OCI-LY3 (cell line): Measurements from ENCODE around the gene FXYD7.

Experiments used
- H2AFZ ChIP-seq: fragments of 200-600, 300-600 bp; shearing (Covaris generic); 2 replicates; pipeline ENCODE4 v1.6.0; 2014; ENCODE audit warnings: antibody characterized with exemption, low read depth, low read length
- H3K27ac ChIP-seq: fragments of 200-600, 300-600 bp; sonication (generic); 2 replicates; pipeline ENCODE4 v1.5.1; 2014; ENCODE audit warnings: mild to moderate bottlenecking, low read length, moderate library complexity, mixed read lengths
- H3K27me3 ChIP-seq: fragments of 200-600, 300-600 bp; sonication (generic); 2 replicates; pipeline ENCODE4 v1.6.1; 2014; ENCODE audit warnings: low read depth, low read length, mixed read lengths
- H3K36me3 ChIP-seq: fragments of 200-600, 300-600 bp; sonication (generic); replicated peaks from 2 replicates; pipeline ENCODE3; 2014; ENCODE audit warnings: low read depth, low read length, mixed read lengths
- H3K4me1 ChIP-seq: fragments of 300-600, 200-600 bp; sonication (generic); 2 replicates; pipeline ENCODE4 v1.6.1; 2014; ENCODE audit warnings: low read length, mixed read lengths
- H3K4me2 ChIP-seq: fragments of 200-600, 300-600 bp; sonication (generic); 2 replicates; pipeline ENCODE4 v1.6.1; 2014; ENCODE audit warnings: low read length, mixed read lengths
- H3K4me3 ChIP-seq: fragments of 300-600, 200-600 bp; sonication (generic); 2 replicates; pipeline ENCODE4 v1.5.1; 2014; ENCODE audit warnings: antibody characterized with exemption, mild to moderate bottlenecking, low read length, moderate library complexity
- H3K79me2 ChIP-seq: fragments of 300-600, 200-600 bp; shearing (Covaris generic); 2 replicates; pipeline ENCODE4 v1.6.1; 2014; ENCODE audit warnings: mild to moderate bottlenecking, low read length, mixed read lengths
- H3K9ac ChIP-seq: fragments of 300-600, 200-600 bp; shearing (Covaris generic); 2 replicates; pipeline ENCODE4 v1.6.0; 2014; ENCODE audit warnings: mild to moderate bottlenecking, low read length, moderate library complexity
- H3K9me3 ChIP-seq: fragments of 200-600, 300-600 bp; shearing (Covaris generic); 2 replicates; pipeline ENCODE4 v1.6.1; 2014; ENCODE audit warnings: low read length, mixed read lengths; ENCODE audit not compliant: insufficient read depth
- H4K20me1 ChIP-seq: fragments of 200-600, 300-600 bp; sonication (generic); 2 replicates; pipeline ENCODE4 v1.6.1; 2016; ENCODE audit warnings: low read length, mixed read lengths; ENCODE audit not compliant: insufficient read depth
- EZH2phosphoT487 ChIP-seq: fragments of 200-600 bp; shearing (Covaris generic); IDR thresholded peaks from 2 replicates; pipeline ENCODE4 v1.6.1; 2018; ENCODE audit warnings: antibody characterized with exemption, mixed run types, low read depth
- TF ChIP-seq, protein P1 (sequence below): fragments of 200-600, 300-600 bp; sonication (generic); IDR thresholded peaks from 2 replicates; pipeline ENCODE4 v1.5.1; 2014; ENCODE audit warnings: antibody characterized with exemption, low read length, low read depth

The FXYD7 gene

GRCh38 chr19:35116072-35116801, 26.8 kb upstream of the FXYD7 start:
- no peak overlapping the region for H3K4me2 ChIP-seq
- H3K36me3 ChIP-seq: no peaks in the 10 kb centered on the region
- H4K20me1 ChIP-seq: no peaks in the 10 kb centered on the region
- peaks cover 21% of the 10 kb centered on the region for H3K27me3 ChIP-seq
- no peak overlapping the region for H3K9ac ChIP-seq
- no peak overlapping the region for H2AFZ ChIP-seq
- H3K9me3 ChIP-seq: no peaks in the 10 kb centered on the region
- H3K27ac ChIP-seq: no peak overlapping the region
- peaks cover 9% of the 10 kb centered on the region for H3K4me1 ChIP-seq
- H3K4me3 ChIP-seq: no peak overlapping the region
- no peaks in the 10 kb centered on the region for H3K79me2 ChIP-seq
- TF ChIP-seq, protein P1, sequence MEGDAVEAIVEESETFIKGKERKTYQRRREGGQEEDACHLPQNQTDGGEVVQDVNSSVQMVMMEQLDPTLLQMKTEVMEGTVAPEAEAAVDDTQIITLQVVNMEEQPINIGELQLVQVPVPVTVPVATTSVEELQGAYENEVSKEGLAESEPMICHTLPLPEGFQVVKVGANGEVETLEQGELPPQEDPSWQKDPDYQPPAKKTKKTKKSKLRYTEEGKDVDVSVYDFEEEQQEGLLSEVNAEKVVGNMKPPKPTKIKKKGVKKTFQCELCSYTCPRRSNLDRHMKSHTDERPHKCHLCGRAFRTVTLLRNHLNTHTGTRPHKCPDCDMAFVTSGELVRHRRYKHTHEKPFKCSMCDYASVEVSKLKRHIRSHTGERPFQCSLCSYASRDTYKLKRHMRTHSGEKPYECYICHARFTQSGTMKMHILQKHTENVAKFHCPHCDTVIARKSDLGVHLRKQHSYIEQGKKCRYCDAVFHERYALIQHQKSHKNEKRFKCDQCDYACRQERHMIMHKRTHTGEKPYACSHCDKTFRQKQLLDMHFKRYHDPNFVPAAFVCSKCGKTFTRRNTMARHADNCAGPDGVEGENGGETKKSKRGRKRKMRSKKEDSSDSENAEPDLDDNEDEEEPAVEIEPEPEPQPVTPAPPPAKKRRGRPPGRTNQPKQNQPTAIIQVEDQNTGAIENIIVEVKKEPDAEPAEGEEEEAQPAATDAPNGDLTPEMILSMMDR: no peak
- TF ChIP-seq EZH2phosphoT487: no peak

DNA sequence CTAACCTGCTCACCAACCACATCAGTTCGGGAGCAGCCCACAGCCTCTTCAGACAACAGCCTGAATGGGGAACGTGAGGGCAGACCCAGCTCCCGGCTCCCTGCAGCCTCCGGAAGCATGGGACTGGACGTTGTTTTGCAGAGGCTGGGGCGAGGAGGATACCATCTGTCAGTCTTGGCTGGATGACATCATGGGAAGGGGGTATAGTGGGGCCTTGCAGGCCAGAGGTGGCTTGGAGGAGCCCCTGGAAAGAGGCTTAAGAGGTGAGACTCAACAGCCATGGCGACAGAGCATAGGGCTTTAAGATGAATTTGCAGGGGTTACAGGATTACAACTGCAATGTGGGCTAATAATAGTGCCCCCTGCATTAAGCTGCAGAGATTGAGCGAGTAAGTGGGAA, 25.9 kb upstream of the FXYD7 start:
- Histone ChIP-seq H3K4me3 (no peak overlapping the region), H4K20me1 (no peaks in the 10 kb centered on the region), H3K4me1 (peaks cover 9% of the 10 kb centered on the region), H3K9me3 (no peaks in the 10 kb centered on the region), H3K79me2 (no peaks in the 10 kb centered on the region), H3K4me2 (no peak overlapping the region), H3K27me3 (peaks cover 21% of the 10 kb centered on the region), H3K9ac (no peak overlapping the region), H3K27ac (no peak overlapping the region), H3K36me3 (no peaks in the 10 kb centered on the region), H2AFZ (no peak overlapping the region)
- no peak for TF ChIP-seq EZH2phosphoT487
- TF ChIP-seq, protein P1: no peak

- TF ChIP-seq, protein P1: no peak
- Histone ChIP-seq H3K4me3 (no peak overlapping the region), H4K20me1 (no peaks in the 10 kb centered on the region), H3K36me3 (no peaks in the 10 kb centered on the region), H3K79me2 (no peaks in the 10 kb centered on the region), H3K9me3 (no peaks in the 10 kb centered on the region), H2AFZ (no peak overlapping the region), H3K9ac (no peak overlapping the region), H3K27me3 (peaks cover 21% of the 10 kb centered on the region), H3K27ac (no peak overlapping the region), H3K4me1 (peaks cover 9% of the 10 kb centered on the region), H3K4me2 (no peak overlapping the region)
These were observed 25.3 kb upstream of the FXYD7 start for GRCh38 chr19:35117799-35118198.

DNA sequence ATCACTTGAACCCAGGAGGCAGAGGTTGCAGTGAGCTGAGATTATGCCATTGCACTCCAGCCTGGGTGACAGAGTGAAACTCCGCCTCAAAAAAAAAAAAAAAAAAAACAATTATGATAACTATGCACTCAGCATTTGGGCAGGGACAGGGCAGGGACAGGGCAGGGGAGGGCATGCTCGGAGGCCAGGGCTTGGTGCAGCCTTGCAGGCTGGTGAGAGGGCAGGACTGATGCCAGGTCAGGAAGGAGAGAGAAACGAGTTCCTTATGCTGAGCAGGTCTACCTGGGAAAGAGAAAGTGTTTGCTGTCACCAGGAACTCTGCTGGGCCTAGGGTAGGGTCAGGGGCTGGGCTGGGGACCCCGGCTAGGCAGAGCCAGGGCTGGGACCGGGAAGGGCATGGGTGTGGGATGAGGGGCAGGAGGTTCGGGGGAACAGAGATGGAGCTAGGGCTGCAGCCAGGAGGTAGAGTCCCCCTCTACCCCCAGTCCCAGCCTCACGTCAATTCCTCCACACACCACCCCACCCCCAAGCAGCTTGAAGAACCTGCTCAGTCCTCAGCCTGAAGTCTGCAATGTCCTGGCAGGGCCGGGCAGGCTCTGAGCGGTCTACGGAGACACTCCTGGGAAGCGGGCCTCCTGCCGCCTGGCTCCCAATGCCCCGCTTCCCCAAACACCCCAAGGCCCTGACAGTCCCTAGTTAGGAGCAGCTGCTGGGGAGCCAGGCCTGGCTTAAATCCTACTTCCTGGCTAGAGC, 24.6 kb upstream of the FXYD7 start:
- Histone ChIP-seq H3K4me2 (no peak overlapping the region), H3K36me3 (no peaks in the 10 kb centered on the region), H3K9ac (no peak overlapping the region), H3K9me3 (no peaks in the 10 kb centered on the region), H3K4me1 (peaks cover 9% of the 10 kb centered on the region), H2AFZ (no peak overlapping the region), H3K4me3 (no peak overlapping the region), H4K20me1 (no peaks in the 10 kb centered on the region), H3K27me3 (peaks cover 21% of the 10 kb centered on the region), H3K79me2 (no peaks in the 10 kb centered on the region), H3K27ac (no peak overlapping the region)
- no peak for TF ChIP-seq EZH2phosphoT487
- TF ChIP-seq, protein P1: no peak
